HG02763 (cell line): ENCODE results near the gene LGALS7.

ENCODE experiments used
- ATAC-seq: cut with Tn5 transposase; IDR thresholded peaks from one replicate; pipeline ENCODE4 v1.9.1; 2021; ENCODE audit warnings: mild to moderate bottlenecking, moderate library complexity; ENCODE audit not compliant: unreplicated experiment

Gene LGALS7

GRCh38 chr19:38741670-38742069 is 31.6 kb downstream of the LGALS7 start:
- ATAC-seq, result no peak

GRCh38 chr19:38740932-38741331 is 32.4 kb downstream of the LGALS7 start:
- ATAC-seq, result no peak

GRCh38 chr19:38740257-38740592 is 33.1 kb downstream of the LGALS7 start:
- ATAC-seq, result no peak

- ATAC-seq, result no peak
These were observed 33.7 kb downstream of the LGALS7 start for GRCh38 chr19:38739440-38740256.

GRCh38 chr19:38737921-38738737 is 35.2 kb downstream of the LGALS7 start:
- no peak for ATAC-seq

- no peak for ATAC-seq
These were observed 35.9 kb downstream of the LGALS7 start for GRCh38 chr19:38737281-38737865.

- no peak for ATAC-seq
These were observed 36.7 kb downstream of the LGALS7 start for GRCh38 chr19:38736413-38737280.

GRCh38 chr19:38736036-38736412 is 37.3 kb downstream of the LGALS7 start:
- ATAC-seq, result no peak

GRCh38 chr19:38735257-38735686 is 38.0 kb downstream of the LGALS7 start:
- ATAC-seq, result no peak

- no peak for ATAC-seq
These were observed 38.7 kb downstream of the LGALS7 start for GRCh38 chr19:38734426-38735256.

- ATAC-seq, result no peak
These were observed 39.2 kb downstream of the LGALS7 start for GRCh38 chr19:38734176-38734425.

GRCh38 chr19:38733493-38734175 is 39.7 kb downstream of the LGALS7 start:
- no peak for ATAC-seq

- ATAC-seq, result no peak
These were observed 40.1 kb downstream of the LGALS7 start for GRCh38 chr19:38733241-38733492.

- no peak for ATAC-seq
These were observed 41.5 kb downstream of the LGALS7 start for GRCh38 chr19:38731654-38732301.

GRCh38 chr19:38730731-38731589 is 42.4 kb downstream of the LGALS7 start:
- ATAC-seq, result no peak

- ATAC-seq, result no peak
These were observed 42.9 kb downstream of the LGALS7 start for GRCh38 chr19:38730470-38730730.

- no peak for ATAC-seq
These were observed 43.5 kb downstream of the LGALS7 start for GRCh38 chr19:38729653-38730469.
